GM18502 (cell line): ENCODE measurements around the gene LRMDA.

Experiments
- ATAC-seq: cut with Tn5 transposase; IDR thresholded peaks from one replicate; pipeline ENCODE4 v1.9.1; 2021; ENCODE audit warnings: mild to moderate bottlenecking; ENCODE audit not compliant: unreplicated experiment, poor library complexity

Gene LRMDA

DNA sequence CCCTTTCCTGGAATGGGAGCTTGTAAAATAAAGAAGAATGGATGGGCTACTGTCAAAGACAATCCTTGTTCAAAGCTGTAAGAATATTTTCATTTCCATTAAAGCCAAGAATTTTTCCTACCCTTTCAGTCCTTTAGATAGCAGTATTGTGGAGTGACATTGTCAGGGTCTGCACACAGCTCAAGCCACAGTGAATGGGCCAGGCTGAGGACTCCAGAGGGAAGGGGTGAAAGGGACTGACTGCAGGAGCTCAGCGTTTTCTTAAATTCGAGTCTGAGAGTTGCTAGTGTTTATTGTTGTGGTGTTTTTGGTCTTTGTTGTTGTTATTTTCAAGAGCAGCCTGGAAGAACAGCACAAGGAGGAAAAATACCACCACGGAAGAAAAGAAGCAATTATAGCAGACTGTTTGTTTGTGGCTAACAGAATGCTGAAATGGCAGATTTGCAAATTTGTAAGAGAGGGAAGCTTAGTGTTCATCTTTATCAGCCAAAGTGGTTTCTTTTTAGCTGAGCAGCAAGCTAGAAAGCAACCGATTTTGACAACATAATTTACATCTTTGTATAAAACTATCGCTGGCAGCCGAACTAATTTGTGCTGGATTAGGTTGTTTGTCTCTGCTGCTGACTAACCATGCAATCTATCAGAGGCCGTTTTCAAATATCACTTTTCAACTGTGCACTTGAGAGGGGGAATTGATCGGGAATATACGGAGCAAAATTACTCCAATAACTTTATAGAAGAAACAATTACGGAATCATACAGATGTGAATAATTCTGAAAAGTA is 192.1 kb downstream of the LRMDA start:
- ATAC-seq = no peak

DNA sequence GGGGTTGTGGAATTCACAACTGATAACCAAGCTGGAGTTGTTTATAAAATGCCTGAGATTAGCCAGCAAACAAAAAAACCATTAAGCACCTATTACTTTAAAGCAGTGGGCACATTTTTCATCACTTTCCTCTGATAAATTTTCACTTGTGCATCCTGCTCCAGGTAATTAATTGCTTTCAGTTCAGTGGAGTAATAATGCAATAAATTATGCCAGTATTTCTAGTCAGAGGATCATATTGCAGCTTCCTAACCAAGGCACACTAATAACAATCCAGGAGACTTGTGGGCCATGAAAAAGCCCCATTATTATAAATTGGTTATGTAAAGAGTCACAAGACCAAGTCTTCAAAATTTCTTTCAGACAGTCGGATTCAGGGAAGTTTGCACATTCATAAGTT is 193.2 kb downstream of the LRMDA start:
- ATAC-seq = no peak

DNA sequence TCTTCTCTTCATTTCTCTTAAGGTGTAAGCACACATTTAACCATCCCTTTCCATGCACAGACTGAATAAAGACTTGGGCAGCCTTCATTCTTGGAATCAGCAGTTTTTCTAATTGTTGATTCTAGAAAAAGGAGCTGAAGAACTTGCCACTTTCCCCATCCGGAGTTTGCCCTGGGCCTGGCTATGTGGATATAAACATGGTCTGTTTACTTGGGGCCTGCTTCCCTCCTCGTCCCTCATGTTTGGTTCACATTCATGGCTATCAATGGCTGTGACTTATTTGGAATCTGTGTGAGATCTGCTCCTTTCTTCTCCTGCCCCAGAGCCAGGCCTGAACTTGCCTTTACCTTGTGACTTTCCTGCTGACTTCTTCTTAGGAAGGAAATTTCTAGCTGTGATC is 199.3 kb downstream of the LRMDA start:
- ATAC-seq = no peak

DNA sequence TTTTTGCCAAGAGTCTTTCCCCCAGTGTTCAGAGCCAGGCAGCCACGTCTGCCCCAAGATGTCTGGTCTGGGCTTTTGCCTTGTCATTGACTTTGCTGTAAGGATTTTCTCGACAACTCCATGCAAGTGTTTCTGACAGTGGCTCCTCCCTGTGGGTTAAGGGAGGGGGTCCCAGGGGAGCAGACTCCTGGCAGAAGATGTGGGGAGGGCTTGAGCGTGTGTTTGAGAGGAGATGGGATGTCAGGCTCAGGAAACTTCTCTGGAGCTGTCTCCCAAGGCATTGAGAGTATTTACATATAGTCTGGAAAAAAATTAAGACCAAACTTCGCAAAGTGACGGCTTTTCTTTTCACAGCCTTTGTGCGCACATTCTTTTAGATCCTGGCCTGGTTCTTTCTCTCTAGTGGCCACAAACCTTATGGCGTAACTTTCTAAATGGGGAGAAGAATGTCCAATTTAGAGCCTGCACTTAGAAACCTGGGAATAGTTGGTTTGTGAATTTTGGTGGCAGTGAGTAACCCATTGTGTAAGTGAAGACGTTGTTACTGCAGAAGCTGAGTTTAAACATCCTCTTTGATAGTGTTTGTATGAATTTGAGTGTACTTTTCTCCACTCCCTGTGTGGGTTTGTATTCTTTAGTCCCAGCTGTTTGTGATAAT is 201.5 kb downstream of the LRMDA start:
- ATAC-seq = no peak

DNA sequence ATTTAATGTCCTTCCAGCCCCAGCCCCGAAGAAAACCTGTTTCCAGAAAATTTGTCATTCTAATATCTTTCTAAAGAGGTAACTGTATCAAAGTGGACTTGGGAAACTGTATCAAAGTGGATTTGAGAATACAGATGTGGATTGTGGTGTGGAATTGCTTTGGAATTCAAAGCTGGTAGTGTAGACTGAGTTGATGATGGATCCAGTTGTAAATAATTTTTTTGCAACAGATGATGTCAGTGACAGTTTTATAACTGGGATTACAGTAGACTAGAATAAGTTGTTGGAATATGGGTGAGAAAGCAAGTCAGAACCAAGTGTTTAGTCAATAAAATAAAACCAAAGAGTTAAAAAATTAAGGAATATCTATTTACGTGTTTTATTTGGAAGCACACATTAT is 202.1 kb downstream of the LRMDA start:
- no peak for ATAC-seq

DNA sequence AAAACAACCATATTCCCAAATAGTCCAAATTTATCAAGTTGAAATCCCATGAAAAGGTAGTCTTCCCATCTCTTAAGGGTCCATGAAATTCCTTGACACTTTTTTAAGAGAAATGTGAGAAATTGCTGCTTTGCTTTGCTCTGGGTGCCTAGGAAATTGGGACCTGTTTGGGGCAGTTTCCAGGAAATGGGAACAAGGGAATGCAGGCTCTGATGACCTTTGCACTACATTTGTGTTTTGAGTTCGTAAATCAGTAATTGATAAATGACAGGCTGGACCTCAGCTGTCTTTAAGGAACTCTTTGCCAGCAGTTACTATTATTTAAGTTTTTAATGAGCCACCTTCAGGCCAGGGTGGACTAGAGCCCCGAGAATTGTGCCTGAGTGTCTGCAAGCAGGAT is 203.5 kb downstream of the LRMDA start:
- no peak for ATAC-seq

DNA sequence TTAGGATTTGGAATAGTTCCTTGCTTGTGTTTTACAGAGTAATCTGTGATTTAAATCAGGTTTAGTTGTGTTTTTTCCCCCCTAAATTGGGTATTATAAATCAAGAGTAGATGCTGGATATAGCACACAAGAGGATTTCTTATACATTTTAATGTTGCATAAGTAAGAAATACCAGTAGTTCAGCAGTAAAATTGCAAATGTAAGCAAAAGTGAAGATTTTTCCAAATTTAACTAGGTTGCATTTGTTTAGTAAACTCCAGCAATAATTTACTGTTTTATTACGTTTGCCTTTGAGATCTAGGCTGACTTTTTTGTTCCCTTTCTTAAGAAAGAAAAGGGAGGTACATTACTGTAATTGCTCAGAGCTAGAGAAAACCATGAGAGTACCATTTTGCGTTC is 207.3 kb downstream of the LRMDA start:
- no peak for ATAC-seq

DNA sequence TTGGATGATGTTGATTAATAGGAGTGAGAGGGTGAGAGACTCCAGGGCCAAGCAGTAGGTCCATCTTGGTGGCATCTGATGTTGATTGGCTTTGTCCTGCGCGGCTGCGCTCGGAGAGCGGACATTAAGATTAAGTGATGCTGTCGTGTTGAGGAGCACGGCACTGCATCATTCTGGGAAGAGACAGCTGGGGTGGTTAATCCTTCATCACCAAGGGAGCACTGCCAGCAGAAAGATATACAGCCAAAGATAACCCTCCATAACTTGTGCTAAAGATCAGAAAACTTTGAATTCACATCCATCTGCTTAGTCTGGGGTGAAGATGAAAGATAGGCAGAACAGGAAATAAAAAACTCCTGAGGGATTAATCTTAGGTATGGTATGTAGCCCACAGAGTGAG is 208.3 kb downstream of the LRMDA start:
- no peak for ATAC-seq

DNA sequence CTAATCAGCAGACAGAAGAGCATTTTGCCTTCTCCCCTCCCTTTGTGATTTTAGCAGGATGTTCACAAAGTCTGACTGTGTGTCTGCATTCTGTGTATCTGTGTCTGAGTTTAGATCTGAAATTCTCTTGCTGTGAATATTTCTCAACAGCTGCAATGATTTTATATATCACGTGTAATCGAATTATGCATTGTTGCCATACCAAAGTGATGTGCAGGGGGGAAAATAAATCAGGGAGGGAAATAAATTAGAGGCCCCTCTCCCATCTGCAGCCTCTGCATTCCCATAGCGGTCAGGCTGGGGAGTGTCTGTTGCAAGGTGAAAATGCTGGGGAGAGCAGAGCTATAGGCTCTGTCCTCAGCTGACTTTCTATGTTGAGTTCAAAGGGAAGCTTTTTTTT is 209.0 kb downstream of the LRMDA start:
- no peak for ATAC-seq

DNA sequence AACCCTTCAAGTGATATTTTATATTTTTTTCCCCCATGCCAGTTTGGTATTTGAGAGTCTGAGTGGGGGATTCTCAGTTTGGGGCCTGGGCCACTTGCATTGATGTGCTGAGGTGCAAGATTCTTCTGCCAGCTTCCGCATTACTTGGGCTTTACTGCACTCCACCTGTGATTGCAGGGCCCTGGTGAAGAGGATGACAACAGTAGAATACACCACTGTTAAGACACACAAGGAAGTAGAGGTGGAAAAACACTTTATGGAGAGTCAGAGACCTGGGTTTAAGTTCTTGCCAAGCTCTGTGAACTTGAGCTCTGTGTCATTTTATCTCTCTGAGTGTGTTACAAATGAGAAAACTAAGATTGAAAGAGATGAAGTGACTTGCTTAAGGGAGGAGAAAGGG is 209.4 kb downstream of the LRMDA start:
- ATAC-seq = no peak

DNA sequence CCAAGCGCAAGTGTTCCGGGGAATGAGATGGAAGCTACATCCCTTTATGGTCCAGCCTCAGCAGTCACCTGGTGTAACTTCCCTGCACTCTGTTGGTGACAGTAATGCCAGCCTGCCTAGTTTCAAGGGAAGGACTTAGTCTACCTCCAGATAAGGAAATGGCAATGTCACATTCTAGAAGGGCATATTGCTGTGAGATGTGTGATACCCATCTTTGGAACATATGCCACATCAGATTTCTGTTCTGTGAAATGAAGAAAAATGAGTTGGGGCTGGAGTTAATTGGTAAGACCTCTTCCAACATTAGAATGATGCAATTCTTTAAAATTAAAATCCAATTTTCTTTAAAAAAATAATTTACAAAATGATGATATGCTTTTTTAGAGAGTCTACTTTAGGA is 212.0 kb downstream of the LRMDA start:
- no peak for ATAC-seq

DNA sequence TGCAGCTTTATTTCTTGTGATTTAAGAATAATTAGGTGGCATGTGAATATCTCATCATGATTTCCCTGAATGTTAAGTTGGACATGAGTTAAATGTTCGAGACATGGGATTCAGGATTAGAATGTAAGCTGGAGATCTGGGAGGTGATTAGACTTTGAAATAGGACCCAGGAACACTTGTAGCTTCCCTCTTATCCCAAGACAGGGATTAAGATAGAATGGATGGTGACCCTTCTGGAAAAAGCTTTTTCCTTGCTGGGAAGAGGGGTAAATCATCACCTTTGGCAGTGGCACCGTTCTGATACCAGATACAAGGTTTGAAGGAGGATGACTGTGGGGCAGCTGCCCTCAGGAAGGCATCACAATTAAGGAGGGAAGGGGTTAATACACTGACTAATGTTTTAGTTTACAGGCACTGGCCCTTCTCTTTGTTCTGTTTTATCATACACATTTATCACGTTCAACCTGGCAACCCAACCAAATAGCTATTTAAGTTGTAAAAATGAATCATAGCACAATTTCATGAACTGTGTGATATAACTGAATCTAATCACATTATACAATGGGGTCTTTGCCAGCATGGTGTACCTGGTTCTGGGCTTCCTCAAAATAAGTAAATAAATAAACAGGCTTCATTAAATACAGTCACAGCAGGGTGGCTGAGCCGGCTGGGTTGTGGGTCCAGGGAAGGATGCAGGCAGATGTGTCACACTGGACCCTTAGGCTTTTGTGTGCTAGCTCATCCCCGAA is 212.7 kb downstream of the LRMDA start:
- ATAC-seq = no peak

DNA sequence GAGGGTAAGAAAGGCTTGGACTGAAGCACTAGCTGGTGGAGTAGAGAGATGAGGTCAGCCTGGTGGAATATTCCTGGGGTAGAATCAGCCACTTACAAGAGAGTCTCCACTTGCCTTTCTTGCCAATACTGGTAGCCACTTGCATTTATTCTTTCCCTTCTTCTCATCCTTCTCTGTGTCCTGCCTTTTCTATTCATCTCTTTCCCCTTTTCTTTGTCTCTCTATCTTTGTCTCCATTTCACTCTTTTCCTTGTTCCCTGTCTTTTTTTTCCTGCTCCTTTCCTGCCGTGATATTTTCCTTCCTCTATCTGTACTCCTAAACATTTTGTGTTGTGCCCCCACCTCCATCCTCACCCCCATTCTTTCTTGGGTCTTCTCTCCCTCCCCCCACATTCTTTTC is 214.3 kb downstream of the LRMDA start:
- no peak for ATAC-seq

DNA sequence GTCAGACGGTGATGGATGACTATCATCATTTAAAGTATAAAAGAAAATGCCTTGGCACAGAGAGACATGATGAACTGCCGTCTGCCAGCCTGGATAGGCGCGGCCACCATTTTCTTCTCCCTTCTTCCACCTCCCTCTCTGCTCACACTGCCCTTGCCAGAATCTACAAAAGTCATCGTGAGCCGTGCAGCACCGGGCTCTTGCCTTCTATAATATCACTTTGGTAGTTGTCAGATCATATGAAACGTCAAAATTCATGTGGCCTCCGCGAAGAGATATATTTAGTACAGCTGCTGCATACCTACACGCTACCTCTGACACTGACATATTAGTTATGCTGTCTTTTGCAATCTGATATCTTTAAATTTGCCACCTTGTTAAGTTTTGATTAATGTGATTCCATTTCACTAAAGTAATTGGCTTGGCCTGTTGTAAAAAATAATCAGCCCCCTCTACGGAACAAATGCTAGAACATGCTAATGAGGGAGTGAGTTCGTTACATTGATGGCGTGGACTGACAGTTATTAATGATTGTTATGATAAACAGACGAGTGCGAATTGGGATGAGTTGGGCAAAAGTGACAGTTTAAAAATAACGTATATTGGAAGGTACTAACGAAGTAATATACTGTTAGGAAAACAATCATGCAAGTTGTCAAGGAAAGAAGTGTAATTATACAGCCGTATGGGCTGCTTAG is 214.9 kb downstream of the LRMDA start:
- no peak for ATAC-seq

DNA sequence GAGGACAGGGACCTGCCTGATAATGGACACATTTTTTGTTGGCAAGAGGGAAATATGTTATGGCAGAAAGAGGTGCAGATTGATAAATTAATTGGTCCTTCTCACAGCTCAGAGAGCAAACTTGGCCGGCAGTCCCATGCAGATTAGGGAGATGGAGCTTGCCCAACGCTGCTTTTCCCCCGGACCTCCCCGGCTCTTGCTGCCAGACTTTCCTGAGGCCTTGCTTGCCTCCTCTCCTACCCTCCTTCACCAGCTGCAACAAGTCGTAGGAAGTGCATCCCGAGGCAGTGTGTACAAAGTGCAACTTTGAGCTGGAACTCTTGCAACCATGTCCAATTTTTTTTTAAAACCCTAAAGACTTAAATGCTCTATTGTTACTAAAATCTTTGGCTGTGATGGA is 215.5 kb downstream of the LRMDA start:
- ATAC-seq = no peak

DNA sequence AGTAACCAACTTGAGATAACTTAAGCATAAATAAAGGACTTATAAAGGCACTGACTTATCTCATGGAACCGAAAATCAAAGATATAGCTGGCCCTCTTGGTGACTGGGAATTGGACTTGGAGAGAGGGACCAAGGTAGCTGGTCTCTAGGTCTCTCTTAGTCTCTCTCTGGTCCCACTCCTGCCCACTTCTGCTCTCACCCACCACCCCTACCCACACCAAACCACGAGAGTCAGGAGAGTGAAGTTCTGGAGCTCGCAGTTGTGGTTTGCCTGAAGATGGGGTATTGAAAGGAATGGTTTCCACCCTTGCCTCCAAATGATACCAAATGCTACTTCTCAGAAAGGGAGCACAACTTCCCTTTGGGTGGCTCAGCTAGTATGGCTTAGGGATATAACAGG is 216.3 kb downstream of the LRMDA start:
- no peak for ATAC-seq

DNA sequence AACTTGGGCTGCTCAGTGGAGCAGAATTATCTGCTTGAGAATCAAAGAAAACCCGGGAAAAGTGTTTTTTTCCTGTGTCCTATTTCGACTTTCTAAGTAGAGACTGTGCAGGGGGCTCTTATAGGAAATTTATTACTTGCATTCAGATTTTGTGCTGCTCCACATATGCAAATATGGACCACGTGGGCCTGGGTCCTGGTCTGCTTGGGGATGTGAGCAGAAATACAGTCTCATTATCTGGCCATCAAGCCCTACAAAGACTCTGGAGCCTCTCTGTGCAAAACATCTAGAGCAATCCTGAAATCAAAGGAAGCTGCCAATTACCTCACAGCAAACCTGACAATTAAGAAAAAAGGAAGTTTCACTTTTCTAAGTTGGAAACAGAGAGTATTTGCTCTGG is 216.9 kb downstream of the LRMDA start:
- no peak for ATAC-seq

DNA sequence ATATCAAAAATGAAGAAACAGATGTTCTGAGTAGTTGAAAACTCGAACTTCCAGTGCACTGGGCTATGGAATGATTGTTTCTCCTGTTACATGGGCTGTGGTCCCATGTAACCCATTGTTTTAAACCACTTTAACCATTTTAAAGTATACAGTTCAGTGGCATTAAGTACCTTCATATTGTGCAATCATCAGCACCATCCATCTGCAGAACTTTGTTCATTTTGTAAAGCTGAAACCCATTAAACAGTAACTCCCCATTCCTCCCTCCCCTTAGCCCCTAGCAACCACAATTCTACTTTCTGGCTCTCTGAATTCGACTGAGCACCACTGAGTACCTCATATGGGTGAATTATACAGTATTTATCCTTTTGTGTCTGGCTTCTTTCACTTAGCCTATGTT is 217.4 kb downstream of the LRMDA start:
- no peak for ATAC-seq

DNA sequence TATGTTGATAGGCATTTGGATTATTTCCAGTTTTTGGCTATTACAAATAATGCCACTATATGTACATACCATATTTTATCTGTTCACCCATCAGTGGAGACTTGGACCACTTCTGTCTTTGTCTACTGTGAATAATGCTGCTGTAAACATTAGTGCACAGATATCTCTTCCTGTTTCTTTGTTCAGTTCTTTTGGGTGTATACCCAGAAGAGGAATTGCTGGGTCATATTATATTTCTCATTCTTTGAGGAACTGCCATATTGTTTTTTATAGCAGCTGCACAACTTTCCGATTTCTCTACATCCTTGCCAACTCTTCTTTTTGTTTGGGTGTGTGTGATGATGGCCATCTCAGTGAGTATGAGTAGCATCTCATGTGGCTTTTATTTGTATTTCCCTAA is 218.0 kb downstream of the LRMDA start:
- no peak for ATAC-seq

DNA sequence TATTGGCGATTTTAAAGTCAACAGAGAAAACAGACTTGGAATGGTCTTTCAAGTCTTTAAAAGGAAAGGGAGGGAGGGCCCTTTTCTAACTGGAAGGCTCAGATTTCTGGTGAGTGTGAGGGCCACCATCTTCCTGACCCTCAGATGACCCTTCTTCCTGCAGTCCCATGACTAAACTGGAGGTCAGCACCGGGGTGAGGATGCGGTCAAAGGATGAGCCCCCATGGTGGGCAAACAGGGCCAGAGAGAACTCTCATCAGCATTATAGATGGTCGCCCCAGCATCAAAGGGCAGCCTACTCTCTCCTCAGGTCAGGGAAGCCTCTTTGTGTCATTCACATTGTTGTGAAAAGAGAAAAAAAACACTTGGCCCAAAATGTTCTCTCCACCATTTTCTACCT is 219.2 kb downstream of the LRMDA start:
- no peak for ATAC-seq

DNA sequence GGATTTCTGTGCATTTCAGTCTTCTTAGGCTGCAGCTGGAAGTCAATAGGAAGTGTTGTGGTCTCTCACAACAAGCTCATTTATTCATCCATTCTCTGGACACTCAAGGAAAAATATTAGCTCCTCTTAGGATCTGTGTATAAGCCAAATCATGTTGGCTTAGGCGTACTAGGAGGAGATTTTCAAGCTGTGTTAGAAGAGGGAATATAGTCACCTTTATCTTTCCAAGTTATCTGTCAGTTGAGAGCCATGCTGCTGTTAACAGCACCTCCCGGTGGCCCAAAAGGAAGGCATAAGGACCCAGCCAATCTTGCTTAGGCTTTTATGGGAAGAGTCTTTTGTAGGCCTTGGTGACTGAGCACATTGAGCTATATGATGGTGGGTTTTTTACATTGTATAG is 220.0 kb downstream of the LRMDA start:
- no peak for ATAC-seq
